NCI-H128 (cell line): ENCODE results near the gene RPL32.
"Not testable (repeated sequence)": the region's sequence is repeated elsewhere in the genome, so short reads cannot be mapped to it uniquely, and the experiment has no call there.

Experiments used
- DNase-seq: peaks from one replicate; lab custom pipeline; 2025; ENCODE audit not compliant: unreplicated experiment; lab: John Stamatoyannopoulos, UW

The RPL32 gene

DNA sequence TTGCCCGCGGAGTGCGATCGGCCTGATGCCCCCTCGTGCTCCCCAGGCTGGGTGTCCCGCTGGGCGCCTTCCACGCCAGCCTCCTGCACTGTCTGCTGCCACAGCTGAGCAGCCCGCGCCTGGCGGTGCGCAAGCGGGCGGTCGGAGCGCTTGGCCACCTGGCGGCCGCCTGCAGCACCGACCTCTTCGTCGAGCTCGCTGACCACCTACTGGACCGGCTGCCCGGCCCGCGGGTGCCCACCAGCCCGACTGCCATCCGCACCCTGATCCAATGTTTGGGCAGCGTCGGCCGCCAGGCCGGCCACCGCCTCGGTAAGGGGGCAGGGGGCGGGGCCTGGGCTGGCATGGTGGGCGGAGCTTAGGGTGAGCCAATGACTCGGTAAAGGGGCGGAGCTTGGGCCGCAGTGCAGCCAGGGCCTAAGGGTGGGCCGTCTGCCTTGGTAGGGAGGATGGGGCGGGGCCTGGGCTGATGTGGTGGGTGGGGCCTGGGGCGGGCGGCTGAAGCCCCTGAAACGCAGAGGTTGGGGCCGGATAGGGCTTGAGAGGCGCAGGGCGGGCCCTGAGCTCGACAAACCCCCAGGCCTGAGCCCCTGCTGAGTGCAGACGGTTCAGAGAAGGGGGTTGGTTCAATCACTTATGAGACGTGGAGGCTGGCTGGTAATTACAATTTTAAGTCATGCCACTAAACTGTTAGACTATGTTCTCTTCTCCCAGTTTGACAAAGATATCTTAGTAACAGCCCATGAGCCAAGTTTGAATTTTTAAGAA, 31.2 kb downstream of the RPL32 start:
- peak; percentile 47 for DNase-seq

DNA sequence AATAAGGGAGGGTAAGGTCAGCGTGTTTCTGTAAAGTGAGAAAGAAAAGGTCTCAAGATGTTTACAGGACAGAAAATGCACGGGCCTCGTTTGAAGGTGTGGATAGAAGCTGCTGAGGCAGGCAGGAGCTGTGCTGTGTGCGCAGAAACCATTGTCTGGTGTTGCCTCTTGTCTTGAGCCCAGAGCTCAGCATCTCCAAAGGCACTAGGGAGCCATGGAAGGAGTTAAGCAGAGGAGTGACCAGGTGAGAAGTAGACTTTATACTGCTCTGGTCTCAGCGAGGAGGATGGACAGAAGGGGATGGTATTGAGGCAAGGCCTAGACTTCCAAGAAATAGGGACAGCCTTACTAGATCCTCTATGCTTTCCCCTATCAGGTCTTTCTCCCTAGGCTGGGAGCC, 31.9 kb downstream of the RPL32 start:
- no peak for DNase-seq

DNA sequence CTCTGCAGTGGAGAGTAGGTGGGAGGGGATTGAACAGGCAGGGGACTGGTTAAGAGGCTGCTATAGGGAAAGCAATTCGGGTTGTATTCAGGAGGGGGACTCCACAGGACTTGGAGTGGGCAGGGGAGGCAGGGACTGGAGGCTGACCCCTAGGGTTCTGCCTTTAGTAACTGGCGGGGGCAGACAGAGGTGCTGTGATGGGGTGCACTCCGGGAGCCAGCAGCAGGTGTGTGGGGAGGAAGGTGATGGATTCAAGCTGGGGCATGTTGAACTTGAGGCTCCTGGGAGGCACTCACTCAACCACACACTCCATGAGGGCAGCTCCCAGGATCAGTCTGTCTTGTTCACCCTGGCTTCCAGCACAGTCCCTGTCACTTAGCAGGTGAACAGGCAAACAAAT, 32.4 kb downstream of the RPL32 start:
- DNase-seq, result no peak

DNA sequence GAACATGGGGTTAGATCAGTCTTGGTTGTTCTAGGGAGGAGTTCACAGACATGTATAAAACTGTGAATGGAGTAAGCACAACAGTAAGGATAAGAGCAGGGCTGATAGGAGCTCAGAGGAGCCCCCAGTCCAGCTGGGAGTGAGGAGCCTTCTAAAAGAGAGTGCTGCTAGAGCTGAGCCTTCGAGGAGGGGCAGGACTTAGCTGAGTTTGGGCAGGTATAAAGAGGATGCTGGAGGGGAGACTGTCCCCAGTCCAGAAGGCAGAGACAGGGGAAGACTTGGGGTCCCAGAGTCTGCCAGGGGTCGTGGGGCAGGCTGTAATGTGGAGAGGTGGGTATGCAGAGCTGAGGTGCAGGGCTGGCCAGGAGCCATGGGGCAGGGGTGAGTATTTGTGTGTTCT, 32.8 kb downstream of the RPL32 start:
- no peak for DNase-seq

DNA sequence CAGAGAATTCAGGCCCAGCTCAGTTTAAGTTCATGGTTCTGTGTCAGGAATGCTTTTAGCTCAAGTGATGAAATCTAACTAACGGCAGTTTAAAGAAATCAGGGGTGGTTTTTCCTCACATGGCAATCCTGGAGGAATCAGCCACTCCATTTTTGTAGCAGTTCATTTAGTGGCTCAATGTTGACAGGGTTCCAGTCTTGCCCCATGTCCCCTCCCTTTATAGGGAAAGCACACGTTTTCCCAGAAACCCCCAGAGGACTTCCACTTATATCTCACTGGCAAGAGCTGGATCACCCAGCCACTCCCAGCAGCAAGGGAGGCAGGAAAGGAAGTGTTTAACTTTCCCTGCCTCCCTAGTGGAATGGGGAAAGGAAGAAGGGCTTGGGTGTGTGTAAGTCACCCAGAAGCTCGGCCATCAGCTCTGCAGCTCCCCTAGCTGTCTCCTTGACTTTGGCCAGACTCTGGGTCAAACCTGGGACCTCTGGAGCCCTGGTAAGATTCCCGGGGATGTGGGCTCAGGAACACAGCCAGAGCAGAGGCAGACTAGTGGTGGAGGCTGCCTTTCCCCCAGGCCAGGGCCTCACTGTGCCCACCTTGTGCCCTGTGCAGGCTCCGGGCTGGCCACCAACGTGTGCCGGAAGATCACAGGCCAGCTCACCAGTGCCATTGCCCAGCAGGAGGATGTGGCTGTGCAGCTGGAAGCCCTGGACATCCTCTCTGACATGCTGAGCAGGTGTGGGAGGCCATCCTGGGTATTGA, 33.6 kb downstream of the RPL32 start:
- DNase-seq, result no peak

DNA sequence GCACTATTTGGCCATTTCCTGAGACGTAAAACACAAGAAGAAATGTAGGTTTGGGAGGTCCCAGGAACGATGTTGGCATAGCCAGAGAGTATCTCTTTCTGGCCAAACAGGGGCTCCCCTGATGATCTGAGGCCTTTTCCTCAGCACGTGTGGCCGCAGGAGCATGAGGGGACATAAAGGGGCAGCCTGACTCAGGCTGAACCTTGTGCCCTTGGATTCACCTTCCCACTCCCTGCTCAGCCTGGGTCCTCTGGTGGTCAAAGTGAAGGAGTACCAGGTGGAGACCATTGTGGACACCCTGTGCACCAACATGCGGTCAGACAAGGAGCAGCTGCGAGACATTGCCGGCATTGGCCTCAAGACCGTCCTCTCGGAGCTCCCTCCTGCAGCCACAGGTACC, 34.3 kb downstream of the RPL32 start:
- no peak for DNase-seq

DNA sequence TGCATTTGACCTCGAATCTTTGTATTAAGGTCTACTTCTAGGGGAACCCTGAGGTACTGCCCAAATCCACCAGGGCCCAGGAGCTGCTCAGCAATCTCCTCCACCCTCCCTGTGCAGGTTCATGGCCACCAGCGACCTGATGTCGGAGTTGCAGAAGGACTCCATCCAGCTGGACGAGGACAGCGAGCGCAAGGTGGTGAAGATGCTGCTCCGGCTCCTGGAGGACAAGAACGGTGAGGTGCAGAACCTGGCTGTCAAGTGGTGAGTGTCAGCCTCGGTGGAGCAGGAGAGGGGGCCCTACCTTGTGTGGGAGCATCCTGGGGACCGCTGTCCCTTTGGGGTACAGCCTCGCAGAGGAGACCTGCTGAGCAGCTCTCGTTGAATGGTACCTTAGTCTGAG, 38.0 kb downstream of the RPL32 start:
- DNase-seq, result no peak

DNA sequence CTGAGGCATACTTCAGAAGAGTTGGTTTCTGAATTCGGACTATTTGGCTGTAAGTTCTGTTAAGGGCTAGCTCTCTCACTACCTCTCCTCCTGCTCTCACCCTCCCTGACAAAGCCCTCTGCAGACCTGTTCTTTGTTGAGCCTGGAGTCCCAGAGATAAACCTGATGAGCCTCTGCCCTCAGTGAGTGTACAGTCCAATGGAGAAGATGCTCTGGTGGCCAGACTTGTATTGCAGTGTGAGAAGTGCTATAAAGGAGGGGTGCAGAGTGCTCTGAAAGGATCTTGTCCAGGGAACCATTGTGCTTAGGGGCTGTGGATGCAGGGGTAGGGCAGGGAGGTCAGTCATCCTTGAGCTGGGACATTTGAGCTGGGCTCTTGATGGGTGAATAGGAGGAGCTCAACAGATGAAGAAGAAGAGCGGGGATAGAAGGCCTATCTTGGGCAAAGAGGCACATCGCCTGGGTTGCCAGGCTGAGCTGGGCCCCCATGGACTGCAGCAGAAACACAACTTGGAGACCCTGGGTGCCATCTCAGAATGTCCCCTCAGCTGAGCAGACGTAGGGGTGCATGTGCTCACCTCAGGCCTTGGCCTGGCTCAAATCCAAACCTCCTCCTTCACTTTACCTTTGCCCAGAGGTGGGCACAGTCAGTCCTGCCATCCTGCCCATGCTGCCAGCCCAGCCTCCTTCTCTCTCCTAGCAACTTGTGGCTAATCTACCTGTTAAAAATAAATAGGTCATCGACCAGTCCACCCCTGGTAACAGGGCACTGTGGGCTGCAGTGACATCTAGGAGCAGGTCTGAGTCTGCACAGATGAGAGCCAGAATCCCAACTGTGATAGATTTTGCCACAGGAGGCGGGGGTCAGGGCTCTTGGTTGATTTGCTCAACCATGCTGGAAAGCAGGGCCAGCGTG, 41.6 kb downstream of the RPL32 start:
- DNase-seq, result no peak

DNA sequence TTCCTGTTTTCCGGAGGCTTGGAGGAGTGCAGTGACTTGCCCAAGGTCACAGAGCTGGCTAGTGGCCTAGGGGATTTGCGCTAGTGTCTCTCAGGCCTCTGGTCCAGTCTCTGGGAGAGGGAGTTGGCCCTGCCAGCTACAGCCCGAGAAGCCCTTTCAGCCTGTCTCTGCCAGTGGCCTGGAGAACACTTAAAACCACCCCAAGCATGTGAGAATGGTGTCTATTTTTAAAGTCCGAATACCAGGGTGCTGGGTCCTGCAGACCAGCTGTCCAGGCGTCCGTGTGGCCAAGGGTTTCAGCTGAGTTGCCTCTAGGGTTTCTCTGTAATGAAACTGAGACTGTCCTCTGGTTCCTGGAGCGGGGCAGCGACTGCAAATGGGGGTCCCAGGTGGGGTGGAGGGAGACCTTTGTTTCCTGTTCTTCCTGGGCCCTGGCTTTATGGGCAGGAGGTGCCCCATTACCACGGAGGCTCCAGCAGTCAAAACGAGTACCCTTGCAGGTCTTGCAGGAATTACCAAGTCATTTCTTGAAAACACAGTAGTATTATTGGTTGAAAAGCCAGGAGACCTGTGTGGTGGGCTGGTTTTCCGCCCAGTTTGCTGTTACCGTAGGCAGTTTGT, 42.7 kb downstream of the RPL32 start:
- DNase-seq, result no peak

DNA sequence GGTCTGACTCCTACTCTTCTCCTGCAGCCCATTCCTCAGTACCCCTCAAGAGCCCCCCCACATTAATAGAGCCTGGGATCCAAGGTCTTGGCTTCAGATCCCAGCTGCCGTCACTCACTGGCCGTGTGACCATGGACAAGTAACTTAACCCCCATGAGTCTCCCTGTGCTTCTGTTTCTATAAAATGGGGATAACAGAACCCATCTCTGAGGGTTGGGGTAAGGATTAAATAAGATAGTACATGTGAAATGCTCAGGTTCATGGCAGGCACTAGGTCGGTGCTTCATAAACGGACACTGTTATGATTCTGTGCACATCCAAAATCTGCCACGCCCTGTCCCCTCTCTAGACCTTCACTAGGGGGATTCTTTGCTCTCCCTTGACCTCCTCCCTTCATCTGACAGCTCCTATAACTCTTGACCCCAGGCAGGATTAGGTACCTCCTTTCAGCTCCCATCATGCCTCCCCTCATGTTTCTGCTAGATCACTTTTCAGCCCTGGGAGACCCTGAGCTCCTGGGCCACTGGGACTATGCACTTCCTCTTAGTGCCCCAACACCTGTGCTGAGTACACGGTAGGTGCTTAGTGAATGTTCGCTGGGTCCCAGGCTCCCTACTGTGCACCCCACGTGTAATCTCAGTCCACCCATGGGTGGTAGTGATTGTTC, 43.3 kb downstream of the RPL32 start:
- DNase-seq, result no peak

DNA sequence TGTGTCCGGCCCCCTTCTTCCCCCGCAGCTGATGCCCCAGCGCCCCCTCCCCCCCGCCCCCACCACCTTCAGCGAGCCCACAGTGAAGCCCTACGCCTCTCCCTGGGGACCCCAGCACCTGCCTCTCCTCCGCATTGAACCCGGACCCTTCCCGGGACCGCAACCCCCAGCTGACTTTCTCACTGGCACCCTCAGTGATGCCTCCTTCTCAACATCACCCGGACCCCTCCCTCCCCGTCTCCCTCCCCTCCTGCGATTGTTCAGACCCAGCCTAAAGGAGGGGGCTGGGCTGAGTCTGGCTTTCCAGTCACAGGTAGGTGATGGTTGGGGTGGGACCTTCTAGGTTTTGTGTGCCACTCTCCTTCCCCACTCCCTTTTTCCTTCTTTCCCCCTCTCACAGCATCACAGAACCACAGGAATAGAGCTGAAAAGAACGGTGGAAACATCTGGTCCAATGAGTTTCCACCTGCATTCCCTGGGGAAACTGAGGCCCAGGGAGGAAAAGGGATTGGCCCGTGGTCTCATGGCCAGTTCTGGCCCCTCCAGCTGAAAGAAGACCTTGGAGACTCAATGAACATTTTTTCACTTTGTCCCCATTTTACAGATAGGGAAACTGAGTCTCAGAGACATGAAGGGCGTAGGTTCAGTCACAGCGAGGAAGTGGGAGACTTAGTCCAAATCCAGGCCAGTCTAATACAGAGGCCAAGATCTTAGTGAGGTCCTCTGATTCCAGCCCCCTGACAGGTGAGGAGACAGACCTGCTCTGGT, 44.1 kb downstream of the RPL32 start:
- no peak for DNase-seq

DNA sequence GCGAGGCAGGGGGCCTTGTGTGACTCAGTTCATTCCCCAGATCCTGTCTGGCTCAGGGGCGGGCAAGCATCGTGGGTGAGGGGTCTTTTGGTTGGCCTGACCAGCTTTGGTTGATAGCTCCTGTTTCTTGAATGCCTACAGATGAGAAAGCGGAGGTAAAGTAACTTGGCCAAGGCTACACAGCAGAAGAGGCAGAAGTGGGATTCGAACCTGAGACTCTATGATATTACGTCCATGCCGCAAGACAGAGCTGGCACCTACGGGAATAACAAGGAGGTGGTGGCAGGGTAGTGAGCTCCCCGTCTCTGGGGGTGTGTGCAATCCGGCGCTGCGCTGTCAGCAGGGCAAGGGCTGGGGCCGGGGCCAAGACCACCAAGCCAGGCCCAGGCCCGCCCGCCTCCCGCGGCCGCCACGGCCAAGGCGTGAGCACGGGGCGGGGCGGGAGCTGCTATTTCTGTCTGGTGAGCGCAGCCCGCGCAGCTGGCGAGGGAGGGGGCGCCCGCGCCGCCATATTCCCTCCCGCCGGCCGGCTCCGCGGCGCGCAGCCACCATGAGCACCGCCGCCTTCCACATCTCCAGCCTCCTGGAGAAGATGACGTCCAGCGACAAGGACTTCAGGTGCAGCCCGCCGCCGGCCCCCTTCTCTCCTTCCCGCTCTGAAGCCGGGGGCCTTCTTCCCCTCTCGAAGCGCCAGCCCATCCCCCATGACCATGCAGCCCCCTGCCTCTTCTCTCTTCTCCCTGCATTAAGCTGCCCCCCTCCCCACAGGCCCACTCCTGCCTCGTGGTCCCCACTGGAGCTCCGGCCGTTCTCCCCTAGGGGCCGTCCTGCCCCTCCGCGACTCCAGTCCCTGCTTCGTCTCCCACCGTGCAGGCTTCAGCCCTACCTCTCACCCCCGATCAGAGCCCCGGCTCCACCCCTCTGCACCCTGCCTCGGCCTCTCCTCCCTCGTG, 44.9 kb downstream of the RPL32 start, which contains the start of gene CAND2:
TSS of gene CAND2 (plus strand) at position 510 of the 953 bp plus-strand sequence. CDS start at position 551, 41 bp downstream.
- no peak for DNase-seq

DNA sequence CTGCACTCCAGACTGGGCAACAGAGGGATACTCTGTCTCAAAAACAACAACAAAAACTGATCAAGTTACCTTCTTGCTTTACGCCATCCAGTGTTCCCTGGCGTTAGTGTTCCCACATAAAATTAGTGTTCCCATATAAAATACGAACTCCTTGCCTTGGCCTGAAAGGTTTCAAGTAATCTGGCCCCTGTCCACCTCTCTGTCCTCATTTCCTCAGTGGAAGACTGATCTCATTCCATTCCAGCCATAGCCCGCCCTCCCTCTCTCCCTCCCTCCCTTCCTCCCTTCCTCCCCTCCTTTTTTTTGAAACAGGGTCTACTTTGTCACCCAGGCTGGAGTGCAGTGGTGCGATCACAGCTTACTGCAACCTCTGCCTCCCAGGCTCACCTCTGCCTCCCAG, 47.7 kb downstream of the RPL32 start:
- no peak for DNase-seq

DNA sequence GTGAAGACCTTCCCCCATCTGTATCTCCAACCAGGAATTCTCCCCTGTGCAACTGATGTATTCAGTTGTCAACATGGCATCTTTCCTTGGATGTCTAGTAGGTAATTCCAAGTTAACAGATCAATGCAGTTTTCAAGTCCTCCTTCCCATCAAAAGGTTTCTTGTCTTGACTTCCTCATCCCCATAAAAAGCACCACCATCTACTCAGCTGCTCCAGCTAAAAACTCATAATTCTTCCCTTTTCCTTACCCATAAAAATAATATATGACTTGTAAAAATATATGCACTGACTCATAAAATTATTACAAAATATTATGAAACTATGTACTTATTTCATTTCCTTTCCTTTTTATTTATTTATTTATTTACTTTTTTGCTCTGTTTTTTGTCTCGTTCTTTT, 49.9 kb downstream of the RPL32 start:
- no peak for DNase-seq

DNA sequence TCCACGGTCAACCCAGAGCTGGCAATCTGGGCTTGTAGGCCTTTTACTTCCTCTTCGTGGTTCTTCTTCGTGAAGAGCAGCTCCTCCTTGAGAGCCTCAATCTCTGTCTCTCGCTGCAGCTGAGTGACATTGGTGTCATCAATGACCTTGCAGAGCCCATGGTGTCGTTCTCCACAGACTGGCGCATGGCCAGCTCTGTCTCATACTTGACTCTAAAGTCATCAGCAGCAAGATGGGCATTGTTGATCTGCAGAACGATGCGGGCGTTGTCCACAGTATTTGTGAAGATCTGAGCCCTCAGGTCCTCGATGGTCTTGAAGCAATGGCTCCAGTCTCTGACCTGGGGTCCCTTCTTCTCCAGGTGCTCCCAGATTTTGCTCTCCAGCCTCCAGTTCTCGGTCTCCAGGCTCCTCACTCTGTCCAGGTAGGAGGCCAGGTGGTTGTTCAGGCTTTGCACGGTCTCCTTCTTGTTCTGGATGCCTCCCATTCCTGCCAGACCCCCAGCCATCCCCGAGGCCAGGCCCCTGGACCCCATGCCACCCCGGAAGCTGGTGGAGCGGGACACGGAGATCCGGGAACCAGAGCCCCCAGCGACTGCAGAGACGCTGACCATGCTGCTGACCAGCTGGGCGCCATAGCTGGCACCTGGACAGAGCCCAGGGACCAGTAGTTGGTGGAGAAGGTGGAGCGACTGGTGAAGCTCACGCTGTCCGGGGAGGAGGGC, 53.2 kb downstream of the RPL32 start:
- not testable (repeated sequence) for DNase-seq

DNA sequence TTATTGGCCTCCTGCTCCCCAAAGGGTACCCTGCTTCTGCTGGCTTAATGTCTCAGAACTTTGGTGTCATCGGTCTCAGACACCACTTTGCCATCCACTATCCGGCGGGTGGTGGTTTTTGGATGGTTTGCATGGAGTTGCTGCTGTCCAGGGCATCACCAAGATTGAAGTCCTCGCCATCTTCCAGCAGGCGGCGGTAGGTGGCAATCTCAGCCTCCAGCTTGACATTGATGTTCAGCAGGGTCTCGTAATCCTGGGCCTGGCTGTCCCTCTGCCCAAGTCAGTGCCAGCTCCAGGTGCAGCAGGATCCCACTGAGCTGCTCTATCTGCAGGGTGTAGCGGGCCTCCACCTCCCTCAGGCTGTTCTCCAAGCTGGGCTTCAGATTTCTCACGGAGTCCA, 54.0 kb downstream of the RPL32 start:
- not testable (repeated sequence) for DNase-seq

DNA sequence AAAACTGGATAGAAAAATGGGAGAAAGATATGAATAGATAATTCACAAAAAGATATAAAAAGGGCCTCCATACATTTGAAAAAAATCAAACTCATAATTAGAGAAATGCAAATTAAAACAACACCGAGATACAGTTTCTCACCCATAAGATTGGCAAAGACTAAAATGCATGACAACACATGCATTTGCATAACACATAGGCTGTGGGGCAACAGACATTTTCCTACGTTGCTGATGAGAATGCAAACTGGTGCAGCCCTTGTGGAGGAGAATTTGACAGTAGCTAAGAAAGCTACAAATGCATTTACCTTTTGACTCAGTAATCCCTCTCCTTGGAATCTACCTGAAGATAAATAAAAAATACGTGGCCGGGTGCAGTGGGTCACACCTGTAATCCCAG, 56.3 kb downstream of the RPL32 start:
- DNase-seq, result no peak
